GM21619 (cell line): Measurements from ENCODE around the gene TJP3.
"Not testable (repeated sequence)": the region's sequence is repeated elsewhere in the genome, so short reads cannot be mapped to it uniquely, and the experiment has no call there.

Source experiments
- ATAC-seq: cut with Tn5 transposase; IDR thresholded peaks from one replicate; pipeline ENCODE4 v1.9.1; 2021; ENCODE audit not compliant: unreplicated experiment

The TJP3 gene

DNA sequence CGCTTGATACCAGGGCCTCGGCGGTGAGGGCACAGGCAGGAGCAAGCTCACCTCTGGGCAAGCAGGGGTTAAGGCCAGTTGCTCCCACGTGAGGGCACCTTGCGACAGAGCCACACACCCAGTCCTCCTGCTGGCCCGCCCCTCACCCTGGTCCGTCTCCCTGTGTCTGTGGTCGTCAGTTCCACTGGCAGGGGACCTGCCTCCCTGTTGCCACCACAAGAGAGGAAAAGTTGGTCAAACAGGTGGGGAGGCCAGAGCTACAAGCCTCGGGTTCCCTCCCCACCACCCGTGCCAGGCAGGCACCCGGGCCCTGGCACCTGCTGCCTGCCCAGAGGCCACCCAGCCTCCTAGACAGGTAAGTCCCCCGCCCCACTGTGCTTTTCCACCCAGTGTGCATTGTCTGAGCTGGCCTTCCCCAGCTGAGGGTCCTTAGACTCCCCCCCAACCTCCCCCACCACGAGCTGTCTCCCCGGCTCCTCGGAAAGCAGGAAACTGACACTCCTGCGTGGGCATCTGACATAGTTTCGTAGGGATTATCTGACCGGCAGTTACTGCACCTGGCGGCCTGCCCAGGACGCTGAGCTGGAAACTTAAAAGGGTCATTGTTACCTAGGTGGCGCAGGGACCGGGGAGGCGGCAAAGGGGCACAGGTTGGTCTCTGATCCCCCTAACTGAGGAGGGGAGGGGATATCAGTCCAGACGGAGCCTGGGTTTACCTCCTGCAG, at the start of gene TJP3:
Gene TJP3 (plus strand): TSS at position 178 of the 725 bp plus-strand sequence. CDS start 20,049 bp downstream, outside the sequence.
- no peak for ATAC-seq

DNA sequence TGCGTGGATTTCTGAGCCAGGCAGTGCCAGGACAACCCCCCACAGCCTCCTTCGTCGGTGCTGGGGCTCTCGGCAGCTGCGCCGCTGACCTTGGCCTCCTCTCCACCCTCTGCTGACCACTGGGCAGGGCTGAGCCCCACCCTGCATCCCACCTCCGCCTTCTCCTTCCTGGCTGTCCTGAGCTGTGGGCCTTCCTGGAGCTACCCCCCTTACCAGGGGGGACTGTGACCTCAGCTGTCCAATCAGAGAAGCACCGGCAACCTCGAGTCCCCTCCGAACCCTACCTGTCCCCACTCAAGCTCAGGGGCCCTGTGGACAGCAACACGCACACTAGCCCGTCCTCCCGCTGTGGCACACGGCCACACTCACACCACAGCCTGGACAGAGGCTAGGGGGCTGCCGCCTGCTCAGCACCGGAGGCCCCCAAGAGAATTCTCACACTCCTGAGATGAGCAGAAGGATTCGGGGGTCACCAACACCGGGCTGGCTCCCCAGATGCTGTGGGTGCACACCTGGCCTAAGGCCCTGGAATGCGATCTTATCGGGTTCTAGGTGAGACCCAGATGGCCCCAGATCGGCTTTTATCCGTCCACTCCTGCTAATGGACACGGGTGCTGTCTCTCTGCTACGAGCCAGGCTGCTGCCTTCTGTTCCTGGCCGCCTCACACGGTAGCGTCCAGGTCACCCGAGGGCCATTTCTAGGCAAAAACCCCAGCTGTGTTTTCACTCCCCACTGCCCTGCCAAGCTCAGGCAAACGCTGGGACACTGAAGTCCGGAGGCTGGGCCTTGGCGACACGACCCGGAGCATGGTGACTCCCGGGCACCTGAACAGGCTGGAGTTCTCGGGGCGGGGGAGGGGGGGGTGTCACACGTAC, 49.1 kb upstream of the TJP3 start:
- ATAC-seq = no peak

GRCh38 chr19:3659746-3660112, 48.5 kb upstream of the TJP3 start:
- no peak for ATAC-seq

- ATAC-seq = no peak
Observed at GRCh38 chr19:3660493-3661219, 47.5 kb upstream of the TJP3 start.

- ATAC-seq = no peak
Observed at GRCh38 chr19:3661284-3662238, 46.6 kb upstream of the TJP3 start.

DNA sequence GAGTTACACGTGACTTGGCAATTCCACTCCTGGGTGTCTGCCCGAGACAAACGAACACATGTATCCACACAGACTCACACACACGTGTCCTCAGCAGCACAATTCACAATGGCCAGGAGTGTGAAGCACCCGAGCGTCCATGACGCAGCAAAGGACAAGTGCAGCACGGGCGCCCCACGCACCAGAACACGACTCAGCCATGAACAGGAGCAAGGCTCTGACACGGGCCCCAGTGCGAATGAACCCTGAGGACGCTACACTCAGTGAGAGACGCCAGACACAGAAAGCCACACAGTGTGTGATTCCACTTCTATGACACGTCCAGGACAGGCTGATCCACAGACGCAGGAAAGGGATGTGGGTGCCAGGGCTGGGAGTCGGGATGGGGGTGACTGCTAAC, 44.3 kb upstream of the TJP3 start:
- ATAC-seq = no peak

DNA sequence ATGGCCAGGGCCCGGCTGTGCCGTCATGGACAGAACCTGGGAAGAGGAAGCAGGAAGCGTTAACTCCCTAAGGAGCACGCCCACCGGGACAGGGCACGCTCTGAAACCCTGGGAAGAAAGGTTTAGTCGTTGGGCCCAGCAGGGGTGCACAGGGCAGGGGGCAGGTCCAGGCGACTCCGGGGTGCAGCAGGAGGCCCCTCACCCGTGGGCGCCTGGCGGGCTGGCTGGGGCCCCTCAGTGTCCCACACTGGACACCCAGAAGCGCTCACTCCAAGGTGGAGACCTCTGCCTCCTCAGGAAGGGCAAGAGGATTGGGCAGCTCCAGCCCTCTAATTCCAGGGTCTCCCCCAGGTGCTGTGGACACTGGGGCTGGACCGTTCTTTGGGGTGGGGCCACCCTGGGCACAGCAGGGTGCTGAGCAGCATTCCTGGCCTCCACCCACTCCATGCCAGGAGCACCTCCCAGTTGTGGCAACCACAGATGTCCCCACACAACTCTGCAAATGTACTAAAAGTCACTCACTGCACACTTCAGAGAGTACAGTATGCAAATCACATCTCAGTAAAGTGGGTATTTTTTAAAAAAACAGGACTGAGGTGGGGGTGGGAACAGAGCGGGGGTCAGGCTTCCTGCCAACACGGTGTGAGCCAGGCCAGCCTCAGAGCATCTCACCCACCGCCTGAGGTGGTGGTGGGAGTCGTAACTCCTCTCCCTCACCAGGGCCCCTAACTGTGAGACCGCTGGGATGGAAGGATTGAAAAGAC, 43.1 kb upstream of the TJP3 start:
- no peak for ATAC-seq

DNA sequence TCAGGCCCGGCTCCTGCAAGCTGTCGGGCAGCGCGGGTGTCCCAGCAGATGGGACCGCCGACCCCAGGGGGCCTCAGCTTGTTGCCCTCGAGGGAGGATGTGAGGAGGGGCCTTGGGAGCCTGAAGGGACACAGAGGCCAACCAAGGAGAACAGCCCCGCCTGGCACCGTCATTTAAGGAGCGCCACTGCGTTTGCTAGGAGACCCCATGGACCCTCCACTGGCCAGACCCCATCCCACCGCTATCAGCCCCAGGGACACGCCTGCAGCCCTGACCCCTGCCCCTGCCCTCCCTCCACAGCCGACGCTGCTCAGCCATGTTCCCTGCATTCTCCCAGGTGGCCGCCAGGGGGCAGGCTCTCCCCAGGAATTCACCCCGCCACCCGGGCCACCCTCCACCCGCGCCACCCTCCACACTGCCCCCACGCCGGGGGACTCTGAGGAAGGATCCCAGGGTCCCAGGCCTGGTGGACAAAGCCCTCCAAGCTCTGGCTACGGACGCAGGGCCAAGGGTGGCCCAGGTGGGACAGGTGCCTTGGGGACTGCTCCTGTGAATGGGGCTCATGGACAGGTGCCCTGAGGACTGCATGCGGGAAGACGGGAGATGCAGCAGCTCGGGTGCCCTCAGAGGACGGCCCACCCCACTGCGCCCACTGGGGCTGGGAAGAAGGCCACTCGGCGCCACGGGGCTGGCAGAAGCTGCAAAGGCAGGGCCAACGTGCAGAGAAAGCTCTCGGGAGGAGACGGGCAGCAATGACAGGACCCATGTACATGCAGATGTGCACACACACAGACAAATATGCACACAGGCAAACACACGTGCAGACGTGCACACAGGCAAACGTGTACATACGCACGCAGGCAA, 42.3 kb upstream of the TJP3 start:
- no peak for ATAC-seq

- ATAC-seq = not testable (repeated sequence)
Observed at GRCh38 chr19:3666545-3666856, 41.7 kb upstream of the TJP3 start.

DNA sequence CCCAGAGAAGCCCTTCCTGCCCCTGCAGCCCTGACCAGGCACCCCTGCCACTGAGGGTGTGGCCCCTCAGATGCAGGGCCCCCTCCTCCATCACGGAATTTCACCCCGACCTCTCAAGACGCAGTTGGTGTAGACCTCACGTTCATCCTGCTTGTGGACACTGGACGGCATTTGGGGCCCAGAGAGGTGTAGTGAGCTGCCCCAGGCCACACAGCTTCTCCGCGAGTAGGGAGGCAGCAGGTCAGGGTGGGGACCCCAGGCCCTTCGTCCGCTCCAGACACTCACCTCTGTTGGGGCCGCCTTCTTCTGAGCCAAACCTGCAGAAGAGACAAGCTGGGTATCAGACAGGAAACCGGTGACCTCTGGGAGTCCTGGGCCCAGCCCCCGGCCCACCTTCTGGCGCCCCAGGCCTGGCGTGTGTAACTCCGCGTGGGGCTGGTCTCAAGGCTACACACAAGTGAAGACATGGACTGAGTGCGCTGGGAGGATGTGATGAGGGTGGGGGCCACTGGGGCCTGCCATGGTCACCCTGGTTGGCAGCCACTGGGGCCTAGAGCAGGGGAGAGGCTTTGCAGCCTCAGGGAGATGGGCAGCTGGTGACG, 41.0 kb upstream of the TJP3 start:
- ATAC-seq = no peak

- no peak for ATAC-seq
Observed at GRCh38 chr19:3667766-3668165, 40.4 kb upstream of the TJP3 start.

- no peak for ATAC-seq
Observed at GRCh38 chr19:3668331-3669081, 39.7 kb upstream of the TJP3 start.

- no peak for ATAC-seq
Observed at GRCh38 chr19:3669082-3669946, 38.9 kb upstream of the TJP3 start.

- no peak for ATAC-seq
Observed at GRCh38 chr19:3669947-3670795, 38.0 kb upstream of the TJP3 start.

DNA sequence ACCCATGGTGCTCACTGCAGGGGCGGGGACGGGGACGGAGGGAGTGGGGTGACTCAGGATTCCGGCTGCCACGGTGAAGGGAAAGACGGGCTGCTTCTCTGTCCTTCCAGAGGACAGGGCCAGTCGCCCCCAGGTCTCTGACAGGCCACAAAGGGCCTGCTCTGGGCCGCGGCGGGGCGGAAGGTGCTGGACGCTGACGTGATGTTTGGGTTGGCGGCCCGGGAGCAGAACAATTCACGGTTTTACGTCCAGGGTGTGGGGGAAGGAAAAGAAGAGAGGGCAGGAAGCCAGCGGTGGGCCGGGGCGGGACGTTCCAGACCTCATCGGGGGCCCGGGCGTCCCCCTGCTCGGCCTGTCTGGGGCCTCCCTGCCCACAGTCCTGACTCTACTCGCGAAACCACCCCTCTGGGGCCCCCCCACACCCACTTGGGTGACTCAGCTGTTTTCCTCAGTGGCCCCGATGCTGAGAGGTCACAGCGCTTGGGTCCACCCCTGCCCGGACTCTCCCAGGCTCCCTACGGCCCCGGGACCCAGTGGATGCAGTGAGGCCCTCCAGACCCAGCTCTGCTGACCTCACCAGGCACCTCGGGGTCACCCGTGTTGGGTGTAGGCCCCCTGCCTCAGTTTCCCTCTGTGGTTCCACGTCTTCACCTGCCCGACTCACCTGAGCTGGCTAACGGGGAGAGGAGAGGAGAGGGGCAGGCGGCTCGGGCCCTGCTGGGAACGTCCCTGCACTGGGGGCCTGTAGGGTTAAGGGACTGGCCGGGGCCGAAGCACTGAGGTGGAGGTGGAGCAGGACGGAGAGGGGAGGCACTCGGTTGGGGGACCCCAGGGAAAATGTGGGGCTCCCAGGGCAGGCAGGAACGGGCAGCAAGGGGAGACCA, 37.1 kb upstream of the TJP3 start:
- ATAC-seq = no peak
